AG20443 (cell line): Measurements from ENCODE around the gene ITPR2.
A peak's percentile ranks its signal among the peaks of the same experiment; 100 is the strongest.
"Not testable (repeated sequence)": the region's sequence is repeated elsewhere in the genome, so short reads cannot be mapped to it uniquely, and the experiment has no call there.

Experiments used
- DNase-seq: peaks from one replicate; pipeline ENCODE4 v3.0.0; 2012; ENCODE audit warnings: low spot score, mixed read lengths

ITPR2 gene

DNA sequence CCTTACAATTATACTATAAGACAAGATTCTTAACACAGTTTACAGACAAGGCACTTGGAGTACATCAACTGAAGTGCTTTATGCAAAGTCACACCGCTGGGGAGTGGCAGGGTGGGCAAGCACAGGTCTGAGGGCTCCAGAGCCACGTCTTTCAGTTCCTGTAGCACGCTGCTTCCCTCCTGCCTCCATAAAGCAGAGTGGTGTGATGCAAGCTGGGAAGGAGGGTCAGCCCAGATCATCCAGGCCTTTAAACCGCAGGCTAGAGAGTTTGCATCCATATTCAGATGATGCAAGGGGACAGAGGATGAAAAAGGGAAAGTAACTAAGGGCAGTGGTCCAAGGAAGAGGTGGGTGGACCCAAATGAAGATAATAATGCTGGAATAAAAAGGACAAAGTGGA, 132.6 kb downstream of the ITPR2 start:
- no peak for DNase-seq

DNA sequence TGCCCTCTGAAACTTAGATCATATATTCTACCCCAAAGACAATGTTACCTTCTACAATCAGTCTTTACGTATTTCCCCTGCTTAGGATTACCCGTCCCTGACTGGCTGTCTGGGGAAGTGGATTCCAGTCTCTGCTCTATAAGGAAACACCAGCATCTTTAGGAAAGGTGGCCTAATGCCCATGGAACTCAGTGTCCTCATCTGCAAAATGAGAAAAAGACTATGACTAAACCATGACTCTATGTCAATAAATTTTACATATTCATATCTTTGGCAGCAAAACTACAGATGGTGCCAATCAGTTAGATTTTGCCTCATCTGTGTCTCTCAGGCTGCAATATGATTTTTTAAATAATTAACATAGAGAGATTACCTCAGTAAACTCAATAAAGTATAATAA, 133.8 kb downstream of the ITPR2 start:
- no peak for DNase-seq

DNA sequence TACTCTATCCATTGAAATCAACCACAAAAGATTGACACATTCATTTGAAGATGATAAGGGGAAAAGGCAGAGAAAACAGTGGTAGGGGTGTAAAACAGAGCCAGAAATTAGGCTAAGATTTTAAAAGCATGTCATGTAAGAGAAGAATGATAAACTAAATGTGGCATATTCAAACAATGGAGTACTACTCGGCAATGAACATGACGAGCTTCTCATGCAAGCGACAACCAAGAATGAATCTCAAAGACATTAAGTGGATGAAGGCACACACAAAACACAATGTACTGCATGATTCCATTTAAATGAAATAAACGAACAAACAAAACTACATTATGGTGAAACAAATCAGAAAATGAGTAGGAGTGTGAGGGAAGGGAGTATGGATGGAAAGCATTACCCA, 134.8 kb downstream of the ITPR2 start:
- DNase-seq: no peak

DNA sequence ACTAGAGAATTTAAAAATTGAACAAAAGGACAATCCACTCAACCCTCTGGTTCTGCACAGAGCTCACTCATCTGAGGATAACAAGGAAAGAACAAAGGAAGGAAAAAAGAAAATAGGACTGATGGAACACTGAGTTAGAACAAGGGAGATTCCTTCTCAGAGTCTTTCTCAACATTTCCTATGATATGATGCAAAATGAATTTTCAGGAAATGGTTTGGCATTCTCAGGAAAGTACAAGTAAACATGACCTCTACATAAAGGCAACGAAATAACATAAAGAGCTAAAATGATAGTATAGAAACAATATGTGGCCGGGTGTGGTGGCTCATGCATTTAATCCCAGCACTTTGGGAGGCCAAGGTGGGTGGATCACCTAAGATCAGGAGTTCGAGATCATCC, 135.8 kb downstream of the ITPR2 start:
- DNase-seq: no peak

DNA sequence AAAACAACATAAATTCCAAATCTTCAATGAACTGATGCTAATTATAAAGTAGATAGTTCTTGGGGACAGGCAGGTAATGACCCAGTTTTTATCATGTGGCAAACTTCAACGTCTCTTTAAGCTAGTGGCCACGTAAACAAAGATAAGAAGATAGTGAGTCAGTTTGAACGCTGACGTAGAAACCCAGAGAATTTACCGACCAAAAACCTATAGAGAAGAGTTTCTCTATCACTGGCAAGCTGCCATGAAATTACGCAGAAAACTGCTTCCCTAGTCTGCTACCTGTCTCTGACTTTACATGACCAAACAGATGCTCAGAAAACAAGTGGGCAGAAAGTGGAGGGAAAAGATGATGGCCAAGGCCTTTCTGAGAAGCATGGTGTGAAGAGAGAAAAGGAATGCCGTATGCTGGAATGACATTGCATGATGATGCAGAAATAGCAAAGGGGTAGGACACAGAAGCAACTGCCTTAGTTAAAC, 136.3 kb downstream of the ITPR2 start:
- no peak for DNase-seq

DNA sequence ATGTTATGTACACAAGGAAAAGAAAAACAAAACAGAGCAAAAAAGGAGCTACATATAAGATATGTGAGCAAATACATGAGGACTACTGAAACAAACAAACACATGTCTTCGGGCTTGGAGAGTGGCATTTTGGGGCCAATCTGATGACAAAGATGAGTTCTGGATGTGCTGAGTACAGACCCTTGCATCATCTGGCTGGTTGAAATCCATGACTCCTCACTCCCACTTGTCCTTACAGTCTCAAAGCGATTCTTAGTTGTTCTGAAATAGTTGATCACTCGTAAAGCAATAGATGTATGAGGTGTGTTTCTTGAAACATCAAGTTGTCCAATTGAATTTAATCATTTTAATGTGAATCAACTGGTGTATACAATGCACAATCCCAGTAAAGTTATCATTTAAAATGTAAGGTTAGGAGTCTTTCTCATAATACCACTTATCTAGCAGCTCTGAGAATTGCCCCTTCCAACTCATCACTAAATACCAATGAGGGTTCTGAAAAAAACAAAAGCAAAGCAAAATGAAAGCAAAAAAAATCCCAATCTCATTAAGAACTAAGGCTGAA, 136.9 kb downstream of the ITPR2 start:
- DNase-seq: no peak

DNA sequence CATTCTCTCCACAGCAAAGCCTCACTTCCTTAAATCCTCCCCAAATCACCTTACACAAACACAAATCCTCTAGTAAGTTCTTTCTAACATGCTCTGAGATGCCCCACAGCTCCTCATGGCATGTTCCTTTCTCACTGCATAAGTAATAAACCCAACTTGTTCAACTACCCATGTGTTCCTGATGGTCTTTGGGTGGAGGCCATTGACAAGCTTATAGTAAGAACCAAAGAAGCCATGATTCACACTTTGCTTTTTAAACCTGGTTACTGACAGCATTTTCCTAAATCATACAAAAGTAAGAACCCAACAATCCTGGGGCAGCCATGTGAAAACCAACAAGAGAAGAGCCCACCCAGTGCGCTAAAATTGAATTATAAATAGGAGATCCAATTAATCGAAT, 138.6 kb downstream of the ITPR2 start:
- no peak for DNase-seq

DNA sequence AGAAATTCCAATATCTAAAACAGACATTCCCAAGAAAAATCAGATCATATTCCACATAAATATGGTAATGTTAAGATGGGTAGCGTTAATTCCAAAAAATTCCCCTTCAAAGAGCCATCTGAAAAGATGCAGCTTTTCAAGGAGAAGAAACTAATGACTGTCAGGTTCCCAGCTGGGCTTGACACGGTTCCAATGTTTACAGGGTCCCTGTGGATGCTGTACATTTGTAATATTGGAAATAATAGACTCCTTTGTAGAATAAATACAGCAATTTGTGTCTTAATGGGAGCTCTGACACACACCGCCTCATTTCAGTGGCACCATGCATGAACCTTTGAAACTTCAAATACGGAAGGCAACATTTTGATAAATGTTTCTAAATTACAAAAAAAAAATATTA, 140.6 kb downstream of the ITPR2 start:
- DNase-seq: no peak

DNA sequence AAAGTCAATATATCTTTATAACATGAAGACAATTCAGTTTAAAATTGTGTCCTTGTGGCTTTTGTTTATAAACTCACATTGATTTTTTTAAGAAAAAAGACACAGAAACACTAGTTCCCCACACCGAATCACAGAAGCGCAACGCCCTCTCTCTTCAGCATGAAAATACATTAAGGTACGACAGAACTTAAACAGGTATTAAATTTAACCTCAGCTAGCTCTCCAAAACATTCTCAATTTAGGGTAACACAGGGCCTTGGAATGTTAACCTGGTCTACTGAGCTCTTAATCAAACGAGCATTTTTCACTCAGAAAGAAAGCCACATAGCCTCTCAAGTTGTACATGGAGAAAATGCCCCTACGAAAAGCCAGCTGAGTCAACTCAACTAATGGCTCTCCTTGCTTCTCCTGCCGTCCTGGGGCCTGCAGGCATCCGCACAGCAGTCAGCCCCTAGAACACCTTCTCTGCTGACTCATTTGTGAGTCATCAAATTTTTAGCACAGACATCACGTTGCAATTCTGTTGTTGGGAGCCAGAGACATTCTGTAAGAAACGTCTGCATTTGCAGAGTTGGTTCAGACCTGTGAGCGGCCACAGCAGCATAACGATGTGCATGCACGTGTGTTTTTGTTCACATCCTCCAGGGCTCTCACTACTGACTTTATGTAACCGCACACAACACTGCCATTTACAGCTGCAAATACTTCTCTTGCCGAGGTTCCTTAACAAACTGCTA, 141.6 kb downstream of the ITPR2 start:
- peak; percentile 87 for DNase-seq

DNA sequence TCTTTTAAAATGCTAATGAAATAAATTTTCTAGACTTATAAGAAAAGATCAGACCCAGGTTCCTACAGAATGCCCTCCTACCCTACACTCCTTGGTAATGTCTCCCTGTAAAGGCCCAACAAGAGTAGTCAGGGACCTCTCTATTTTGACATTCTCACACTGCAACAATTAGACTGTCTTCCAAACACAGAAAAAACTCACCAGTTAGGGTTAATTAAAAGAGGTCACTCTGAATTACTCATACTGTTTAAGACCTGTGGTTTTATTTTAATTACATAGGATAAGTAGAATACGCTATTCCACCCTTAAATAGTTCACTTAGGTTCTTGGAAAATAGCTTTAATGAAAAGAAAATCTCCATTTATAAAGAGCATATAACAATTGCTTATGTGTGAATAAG, 142.4 kb downstream of the ITPR2 start:
- DNase-seq: no peak

DNA sequence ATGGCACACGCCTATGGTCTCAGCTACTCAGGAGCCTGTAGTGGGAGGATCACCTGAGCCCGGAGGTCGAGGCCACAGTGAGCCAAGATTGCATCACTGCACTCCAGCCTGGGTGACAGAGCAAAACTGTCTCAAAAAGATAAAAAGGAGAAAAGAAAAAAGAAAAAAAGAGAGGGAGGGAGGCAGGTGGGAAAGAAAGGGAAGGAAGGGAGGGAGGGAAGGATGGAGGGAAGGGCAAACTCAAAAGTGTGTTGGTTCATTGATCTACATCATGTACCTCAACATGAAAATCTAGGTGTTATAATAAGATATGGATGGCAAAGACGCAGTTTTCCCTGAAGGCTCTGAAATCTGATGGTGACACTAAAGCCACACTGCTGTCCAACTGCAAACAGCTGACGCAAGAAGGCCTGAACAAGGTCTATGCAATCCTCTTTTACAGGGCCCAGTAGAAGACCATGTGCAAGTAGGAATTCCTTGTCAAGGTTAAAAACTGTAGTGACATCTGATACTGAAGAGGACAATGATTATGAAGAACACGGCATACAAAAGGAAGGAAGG, 143.6 kb downstream of the ITPR2 start:
- DNase-seq: no peak

DNA sequence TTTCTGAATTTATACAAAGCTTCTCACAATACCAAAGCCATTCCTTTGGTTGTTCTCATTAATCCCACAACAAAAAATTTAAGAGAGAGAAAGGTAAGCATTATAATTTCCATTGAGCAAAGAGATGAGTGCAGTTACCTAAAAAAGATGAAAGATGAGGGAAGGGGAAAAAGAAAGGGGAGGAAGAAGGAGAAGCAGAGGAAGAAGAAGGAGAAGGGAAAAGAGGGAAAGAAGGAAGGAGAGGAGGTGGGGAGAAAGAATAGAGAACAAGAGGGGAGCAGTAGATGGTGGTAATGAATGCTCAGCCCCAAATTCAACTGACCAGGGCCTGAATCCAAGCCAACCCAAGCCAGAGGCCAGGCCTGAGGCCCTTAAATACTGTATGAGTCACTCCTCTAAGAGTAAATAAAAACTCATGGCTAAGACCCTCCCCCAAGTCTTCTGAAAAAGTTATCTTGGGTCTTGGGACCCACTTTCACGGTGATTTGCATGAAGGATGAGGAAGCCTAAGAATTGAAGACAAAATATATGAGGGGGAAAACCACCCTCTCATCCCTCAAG, 144.6 kb downstream of the ITPR2 start:
- no peak for DNase-seq

DNA sequence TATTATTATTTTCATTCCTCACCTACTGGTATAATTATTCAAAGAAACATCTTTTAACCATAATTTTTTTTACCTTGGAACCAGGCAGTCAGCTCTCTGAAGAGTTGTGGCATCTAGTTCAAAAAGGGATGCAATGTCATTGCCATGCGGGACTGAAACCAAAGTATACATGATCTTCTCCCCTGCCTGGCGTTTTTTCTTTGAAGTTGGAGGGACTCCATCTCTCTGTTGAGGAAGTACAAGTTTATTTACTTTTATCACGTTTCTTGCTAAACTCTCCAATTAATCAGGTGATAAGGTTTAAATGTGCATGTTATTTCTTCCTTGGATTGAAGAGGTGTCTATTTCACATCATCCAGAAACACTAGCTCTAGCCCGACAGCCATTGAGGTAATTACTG, 146.6 kb downstream of the ITPR2 start:
- DNase-seq: no peak

DNA sequence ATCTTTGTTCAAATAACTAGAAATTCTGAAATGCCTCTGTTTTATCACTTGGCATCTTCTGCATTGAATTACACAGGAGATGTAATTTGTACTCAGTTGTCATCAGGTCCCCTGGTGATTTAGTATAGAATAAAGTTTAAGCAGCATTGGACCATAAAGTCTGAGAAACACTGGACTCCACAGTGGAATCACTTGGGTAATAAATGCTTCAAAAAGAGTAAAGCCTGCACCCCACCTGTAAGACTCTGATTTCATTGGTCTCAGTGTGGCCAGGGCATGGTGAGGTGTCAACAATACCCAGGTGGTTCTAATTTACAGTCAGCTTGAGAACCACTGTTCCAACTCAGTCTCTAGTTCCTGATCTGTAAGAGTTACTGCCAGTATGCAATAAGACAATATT, 148.9 kb downstream of the ITPR2 start:
- no peak for DNase-seq

DNA sequence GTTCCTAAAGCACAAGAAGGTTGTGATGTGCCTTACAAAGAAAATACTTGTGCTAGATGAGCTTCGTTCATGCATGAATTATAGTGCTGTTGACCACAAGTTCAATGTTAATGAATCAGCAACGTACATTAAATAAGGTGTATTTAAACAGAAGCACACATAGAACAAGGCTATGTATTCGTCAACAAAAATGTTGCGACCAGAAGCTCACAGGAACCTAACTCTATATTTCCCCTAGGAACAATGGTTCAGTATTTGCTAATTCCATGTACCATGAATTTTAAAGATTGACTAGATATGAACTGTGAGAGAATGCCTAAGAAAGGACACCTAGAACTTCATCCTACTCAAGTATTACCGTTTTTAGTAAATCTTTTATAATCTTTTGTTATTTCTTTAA, 149.6 kb downstream of the ITPR2 start:
- no peak for DNase-seq

DNA sequence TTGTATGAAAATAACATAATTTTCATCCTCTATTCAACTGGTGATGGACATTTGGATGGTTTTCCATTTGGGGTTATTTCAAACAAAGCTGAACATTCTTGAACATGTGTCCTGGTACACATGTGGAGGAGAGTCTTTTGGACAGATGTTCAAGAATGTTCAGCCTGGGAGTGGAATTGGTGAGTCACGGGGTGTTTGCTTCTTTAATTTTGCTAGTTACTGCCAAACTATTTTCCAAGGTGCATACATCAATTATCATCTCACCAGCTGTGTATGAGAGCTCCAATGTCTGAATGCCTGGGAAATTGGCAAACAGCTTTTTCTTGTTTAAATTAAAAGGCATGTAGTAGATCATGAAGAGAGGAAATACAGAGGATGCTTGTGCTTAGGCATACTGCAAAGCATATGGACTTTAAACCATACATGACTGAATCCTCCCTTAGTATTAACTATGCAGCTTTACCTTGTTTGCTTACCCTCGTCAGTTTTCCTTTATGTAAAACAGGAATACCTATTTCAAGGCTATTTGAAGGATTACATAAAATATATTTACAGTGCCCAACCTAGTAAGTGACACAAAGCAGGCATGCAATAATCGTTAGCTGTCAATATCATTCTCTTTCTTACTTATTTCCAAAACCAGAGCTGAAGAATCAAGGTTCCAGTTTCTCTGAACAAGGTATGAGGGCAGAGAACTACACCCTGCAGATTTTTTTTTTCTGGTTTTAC, 152.1 kb downstream of the ITPR2 start:
- DNase-seq: peak; percentile 38

DNA sequence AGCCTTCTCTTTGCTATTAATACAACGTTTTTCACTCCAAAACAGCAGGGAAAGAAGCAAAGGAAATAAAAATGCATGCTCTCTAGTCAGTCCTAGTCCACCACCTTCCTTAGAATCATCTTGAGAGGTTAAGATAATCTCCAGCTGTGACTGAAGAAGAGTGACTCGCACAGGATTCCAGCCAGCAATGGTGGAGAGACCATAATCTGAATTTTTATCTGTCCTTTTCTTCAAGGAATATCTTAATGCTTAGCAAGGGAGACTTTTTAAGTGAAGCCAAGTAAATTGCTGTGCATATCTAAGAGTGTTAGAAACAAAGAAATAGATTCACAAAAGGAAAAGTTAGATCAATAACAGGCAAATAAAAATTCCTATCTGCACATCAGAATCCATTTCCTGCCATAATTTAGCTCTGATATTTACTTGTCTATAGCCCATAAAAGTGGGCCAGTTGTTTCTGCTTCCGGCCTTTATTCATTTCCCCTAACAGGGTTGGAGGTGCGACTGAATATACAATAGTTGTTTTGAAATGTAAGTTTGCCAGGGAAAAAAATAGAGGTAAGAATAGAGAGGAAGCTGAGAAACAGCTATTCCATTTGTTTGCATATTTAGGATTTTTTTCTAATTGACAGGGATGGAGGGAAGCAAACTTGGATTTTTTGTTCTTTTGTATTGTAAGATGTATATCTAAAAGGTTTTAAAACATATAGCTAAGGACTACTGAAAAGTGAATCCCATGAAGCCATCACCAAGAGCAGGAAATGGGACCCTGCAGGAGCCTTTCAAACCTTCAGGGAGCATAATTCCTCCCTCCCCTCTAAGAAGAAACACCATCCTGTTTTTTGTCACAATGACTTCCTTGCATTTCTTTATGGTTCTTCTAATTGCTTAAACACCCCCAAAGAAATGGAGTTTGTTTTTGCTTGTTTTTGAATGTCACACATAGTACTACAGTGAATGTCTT, 154.0 kb downstream of the ITPR2 start:
- peak; percentile 32 for DNase-seq

DNA sequence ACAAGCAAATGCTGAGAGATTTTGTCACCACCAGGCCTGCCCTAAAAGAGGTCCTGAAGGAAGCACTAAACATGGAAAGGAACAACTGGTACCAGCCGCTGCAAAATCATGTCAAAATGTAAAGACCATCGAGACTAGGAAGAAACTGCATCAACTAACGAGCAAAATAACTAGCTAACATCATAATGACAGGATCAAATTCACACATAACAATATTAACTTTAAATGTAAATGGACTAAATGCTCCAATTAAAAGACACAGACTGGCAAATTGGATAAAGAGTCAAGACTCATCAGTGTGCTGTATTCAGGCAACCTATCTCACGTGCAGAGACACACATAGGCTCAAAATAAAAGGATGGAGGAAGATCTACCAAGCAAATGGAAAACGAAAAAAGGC, 161.5 kb downstream of the ITPR2 start:
- DNase-seq: not testable (repeated sequence)

DNA sequence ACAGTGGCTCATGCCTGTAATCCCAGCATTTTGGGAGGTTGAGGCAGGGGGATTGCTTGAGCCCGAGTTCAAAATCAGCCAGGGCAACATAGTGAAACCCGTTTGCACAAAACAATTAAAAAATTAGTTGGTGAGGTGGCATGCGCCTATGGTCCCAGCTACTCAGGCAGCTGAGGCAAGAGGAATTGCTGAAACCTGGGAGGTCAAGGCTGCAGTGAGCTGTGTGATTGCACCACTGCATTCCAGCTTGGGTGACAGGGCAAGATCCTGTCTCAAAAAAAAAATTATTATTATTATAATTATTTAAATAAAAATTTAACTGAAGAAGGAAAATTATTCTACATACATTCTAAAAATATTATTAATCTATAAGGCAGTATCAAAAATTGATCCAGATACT, 164.1 kb downstream of the ITPR2 start:
- no peak for DNase-seq

DNA sequence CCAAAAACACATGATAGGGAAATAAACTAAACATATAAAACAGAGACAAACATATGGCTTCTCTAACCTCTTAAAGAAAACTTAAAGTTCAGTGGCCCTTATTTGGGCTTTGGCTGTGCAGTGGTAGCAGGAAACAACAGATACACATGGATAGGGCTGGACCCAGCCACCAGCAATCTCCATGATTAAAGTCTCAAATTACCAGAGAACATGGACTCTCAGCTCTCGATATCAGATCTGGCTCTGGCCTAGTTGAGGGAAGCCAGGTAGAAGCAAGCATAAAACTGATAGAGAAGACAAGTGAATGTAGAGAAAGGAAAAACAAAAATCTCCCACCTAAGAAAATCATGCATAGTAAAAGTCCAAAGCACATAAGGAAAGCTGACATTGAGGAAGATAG, 164.8 kb downstream of the ITPR2 start:
- no peak for DNase-seq

DNA sequence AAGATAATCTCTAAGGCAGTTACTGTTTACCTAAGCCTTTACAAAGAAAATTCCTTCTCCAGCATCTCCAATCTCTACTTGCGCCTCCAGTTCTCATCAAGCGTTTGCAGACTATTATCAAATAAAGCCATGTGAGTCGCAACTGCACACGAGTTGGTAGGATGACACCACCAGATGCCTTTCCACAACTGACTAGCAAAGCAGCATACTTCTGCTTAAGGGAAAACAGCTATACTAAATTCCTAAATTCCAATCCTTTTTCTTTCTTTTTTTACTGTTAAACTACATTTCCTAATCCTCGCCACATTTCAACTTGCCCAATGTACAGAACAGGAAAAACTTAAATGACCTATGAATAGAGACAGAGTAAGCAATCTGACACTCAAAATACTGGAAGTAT, 166.7 kb downstream of the ITPR2 start:
- no peak for DNase-seq

DNA sequence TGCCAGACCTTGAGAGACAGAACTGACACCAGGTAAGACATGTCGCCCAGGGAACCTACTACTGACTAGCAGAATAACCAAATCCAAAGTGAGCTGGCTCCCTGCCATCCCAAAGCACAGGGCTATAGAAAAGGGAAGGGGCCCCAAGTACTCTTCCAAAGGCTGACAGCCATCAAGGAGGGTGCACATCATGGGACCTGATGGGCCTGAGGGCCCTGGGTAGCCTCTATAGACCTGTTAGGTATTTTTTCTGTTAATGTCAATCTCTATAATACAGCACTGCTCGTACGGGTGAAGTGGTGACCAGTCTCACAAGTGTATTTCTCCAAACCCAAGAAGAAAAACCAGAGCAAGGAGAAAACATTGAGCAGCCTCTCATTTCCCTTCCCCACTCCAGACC, 171.6 kb downstream of the ITPR2 start:
- DNase-seq: no peak
